Vagina (tissue), 2 donors: ENCODE measurements around the gene KCNJ18. TPM values are rescaled to one million over a fixed set of nuclear protein-coding genes. Genes with fewer than 3 reads are reported as not detected.
"Not testable (repeated sequence)": the region's sequence is repeated elsewhere in the genome, so short reads cannot be mapped to it uniquely, and the experiment has no call there.

ENCODE experiments used
- DNase-seq, 2 donors: peaks; one replicate each; pipeline ENCODE4 v3.0.0-alpha.2; 2017; ENCODE audit errors: extremely low spot score in 2 of 2
- H3K27ac ChIP-seq: fragments of 200-600 bp; sonication (generic); one replicate; pipeline ENCODE4 v1.5.1; 2019
- H3K27me3 ChIP-seq: fragments of 200-600 bp; sonication (generic); one replicate; pipeline ENCODE4 v1.5.1; 2019
- H3K36me3 ChIP-seq, 2 donors: fragments of 200-600 bp; sonication (generic); one replicate each; pipeline ENCODE4 v1.5.1; 2017 to 2019
- H3K4me1 ChIP-seq: fragments of 200-600 bp; sonication (generic); one replicate; pipeline ENCODE4 v1.5.1; 2019
- H3K4me3 ChIP-seq, 2 donors: fragments of 200-600 bp; sonication (generic); 1 replicate in 1 of 2; 2 replicates in 1 of 2; pipeline ENCODE4 v1.5.1; 2016 to 2019
- H3K9me3 ChIP-seq: fragments of 200-600 bp; sonication (generic); one replicate; pipeline ENCODE4 v1.5.1; 2019
- CTCF ChIP-seq, 3 experiments: fragments of 450-650 bp in 2 of 3; fragments of 200-600 bp in 1 of 3; sonication (generic) in 1 of 3; IDR thresholded peaks; one replicate each; pipeline ENCODE4 v1.5.1; 2017 to 2019; ENCODE audit warnings: antibody characterized with exemption in 3 of 3, mild to moderate bottlenecking in 2 of 3, moderate library complexity in 2 of 3
- POLR2A ChIP-seq, 2 donors: fragments of 450-650 bp; IDR thresholded peaks; one replicate each; pipeline ENCODE4 v1.6.1; 2017; ENCODE audit warnings: antibody characterized with exemption in 2 of 2, mild to moderate bottlenecking in 2 of 2, moderate library complexity in 2 of 2
- POLR2AphosphoS5 ChIP-seq, 2 donors: sonication (generic); formaldehyde crosslinking; IDR thresholded peaks; one replicate each; pipeline ENCODE4 v1.9.0; 2017; ENCODE audit warnings: antibody characterized with exemption in 2 of 2, mild to moderate bottlenecking in 2 of 2, low read depth in 1 of 2; ENCODE audit not compliant: insufficient read depth in 1 of 2
- intact Hi-C: fragments of 100-400 bp; cut with DNase I; formaldehyde crosslinking; loops from one replicate; pipeline ENCODE4 v1.15.1; 2023
- total RNA-seq: library from RNA; depleted of rRNA; stranded (reverse); fragments of >200 nt; gene quantifications from one replicate; pipeline ENCODE4 v1.2.3, GENCODE V29; 2016

Gene KCNJ18
- total RNA-seq, 1 donor from 2014 or later, result not detected

- DNase-seq, H3K4me3 ChIP-seq, H3K36me3 ChIP-seq, intact Hi-C loops, H3K4me1 ChIP-seq, H3K27ac ChIP-seq, H3K9me3 ChIP-seq, H3K27me3 ChIP-seq: not testable (repeated sequence)
Observed at GRCh38 chr17:21708612-21709535, 16.6 kb downstream of the KCNJ18 start.

DNA sequence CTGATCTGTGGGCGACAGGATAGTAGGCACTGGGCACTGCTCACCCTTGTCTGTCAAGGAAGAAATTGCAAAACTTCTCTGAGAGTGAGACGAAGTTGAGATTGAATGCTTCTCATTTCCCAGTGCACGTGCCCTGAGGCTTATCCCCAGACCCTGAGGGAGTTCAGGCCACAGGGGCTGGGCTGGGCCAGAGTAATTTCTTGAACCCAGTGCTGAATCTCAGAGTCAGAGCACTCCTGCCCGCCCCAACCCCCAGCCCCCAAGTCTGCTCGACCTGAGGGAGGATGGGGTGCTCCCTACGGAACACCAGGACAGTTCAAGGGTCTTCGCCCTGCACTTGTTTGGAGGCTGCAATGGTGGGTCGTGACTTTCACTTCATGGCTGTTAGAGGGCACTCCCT is 17.7 kb downstream of the KCNJ18 start:
- H3K27me3 ChIP-seq, DNase-seq, intact Hi-C loops, H3K27ac ChIP-seq, H3K36me3 ChIP-seq, H3K4me1 ChIP-seq, H3K4me3 ChIP-seq, H3K9me3 ChIP-seq: not testable (repeated sequence)

DNA sequence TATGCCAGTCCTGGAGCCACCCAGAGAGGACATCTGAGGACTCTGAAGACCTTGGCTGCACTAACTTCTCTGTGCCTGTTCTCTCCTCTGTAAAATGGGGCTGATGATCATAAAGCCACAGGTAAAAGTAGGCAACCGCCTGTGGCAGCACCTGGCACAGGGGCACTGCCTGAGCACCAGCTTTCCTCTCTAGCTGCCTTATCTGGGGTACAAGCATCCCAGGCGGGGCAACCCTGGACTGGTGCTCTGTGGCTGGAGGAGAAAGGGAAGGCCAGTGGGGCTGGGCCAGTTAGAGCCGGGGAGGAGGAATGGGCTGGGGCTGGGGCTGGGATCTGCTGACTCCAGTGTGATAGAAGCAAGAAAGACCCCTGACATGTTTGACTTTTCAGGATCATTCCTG is 18.2 kb downstream of the KCNJ18 start:
- intact Hi-C loops, H3K4me1 ChIP-seq: not testable (repeated sequence)

DNA sequence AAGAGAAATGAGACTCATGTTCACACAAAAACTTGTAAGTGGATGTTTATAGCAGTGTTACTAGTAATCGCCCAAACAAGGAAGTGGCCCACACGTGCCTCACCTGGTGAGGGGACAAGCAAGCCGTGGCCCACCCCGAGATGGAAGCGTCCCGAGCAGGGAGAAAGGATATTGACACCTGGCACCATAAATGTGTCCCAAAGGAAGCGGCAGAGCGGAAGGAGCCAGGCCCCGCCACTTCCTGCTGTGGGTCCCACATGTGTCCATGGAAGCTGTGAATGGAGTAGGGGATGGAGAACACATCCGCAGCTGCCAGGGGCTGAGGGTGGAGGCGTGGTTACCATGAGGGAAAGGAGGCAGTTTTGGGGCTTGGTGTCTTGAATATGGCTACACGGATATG is 18.9 kb downstream of the KCNJ18 start:
- DNase-seq, result no peak
- Histone ChIP-seq H3K27me3 (no peaks in the 10 kb centered on the region), H3K36me3 (no peaks in the 10 kb centered on the region), H3K9me3 (no peaks in the 10 kb centered on the region), H3K4me1 (no peaks in the 10 kb centered on the region), H3K4me3 (no peak overlapping the region), H3K27ac (no peak overlapping the region)
- TF ChIP-seq POLR2AphosphoS5 (IDR thresholded peaks at IDR 0.05; ENCODE audit: insufficient read depth in 1 of 2, low read depth in 1 of 2), result no peak
- no peak for TF ChIP-seq POLR2A (IDR thresholded peaks at IDR 0.05)
- TF ChIP-seq CTCF (IDR thresholded peaks at IDR 0.05), result no peak
- intact Hi-C loops, result no loop called here

More for the DNA sequence above, 18.2 kb downstream of the KCNJ18 start:
- H3K27ac ChIP-seq, H3K36me3 ChIP-seq, H3K9me3 ChIP-seq, H3K27me3 ChIP-seq, DNase-seq, H3K4me3 ChIP-seq: not testable (repeated sequence)

DNA sequence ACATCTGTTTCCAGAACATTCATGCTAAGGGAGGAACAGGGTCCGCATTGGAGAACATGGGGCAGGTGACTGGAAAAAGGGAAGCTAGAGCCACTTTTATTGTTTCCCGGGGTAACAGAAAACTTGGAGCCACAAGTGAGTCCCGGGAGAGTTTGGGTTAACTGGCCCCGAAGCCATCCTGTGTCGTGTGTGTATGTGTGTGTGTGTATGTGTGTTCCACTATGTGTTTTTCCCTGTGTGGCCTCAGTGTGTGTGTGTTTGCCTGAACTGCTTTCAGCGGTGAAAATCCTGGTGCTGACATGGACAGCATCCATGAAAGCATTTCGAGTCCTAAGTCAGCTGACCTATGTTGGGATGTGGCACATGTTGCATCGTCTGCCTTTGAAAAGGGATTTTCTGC is 20.7 kb downstream of the KCNJ18 start:
- intact Hi-C loops, H3K36me3 ChIP-seq, H3K4me1 ChIP-seq, H3K27ac ChIP-seq, H3K4me3 ChIP-seq, DNase-seq, H3K9me3 ChIP-seq, H3K27me3 ChIP-seq: not testable (repeated sequence)

- DNase-seq, H3K9me3 ChIP-seq, H3K4me3 ChIP-seq, H3K27me3 ChIP-seq, H3K4me1 ChIP-seq, intact Hi-C loops, H3K36me3 ChIP-seq, H3K27ac ChIP-seq: not testable (repeated sequence)
Observed at GRCh38 chr17:21713631-21714030, 21.3 kb downstream of the KCNJ18 start.

DNA sequence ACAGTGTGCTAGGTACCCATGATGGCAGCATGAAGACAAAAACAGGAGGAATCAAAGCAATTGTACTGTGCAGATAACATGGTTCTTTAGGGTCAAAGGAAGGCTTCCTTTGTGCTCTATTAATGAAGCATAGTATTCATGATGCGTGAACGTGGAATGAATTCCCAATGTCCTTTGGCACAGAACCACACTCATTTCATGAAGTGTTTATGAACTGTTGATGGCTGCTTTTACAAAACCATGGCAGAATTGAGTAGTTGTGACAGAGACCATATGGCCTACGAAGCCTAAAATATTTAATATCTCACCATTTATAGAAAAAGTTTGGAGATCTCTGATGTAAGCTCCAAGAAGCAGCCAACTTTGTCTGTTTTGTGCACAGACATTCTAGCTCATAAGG is 22.4 kb downstream of the KCNJ18 start:
- intact Hi-C loops, H3K4me1 ChIP-seq: not testable (repeated sequence)

DNA sequence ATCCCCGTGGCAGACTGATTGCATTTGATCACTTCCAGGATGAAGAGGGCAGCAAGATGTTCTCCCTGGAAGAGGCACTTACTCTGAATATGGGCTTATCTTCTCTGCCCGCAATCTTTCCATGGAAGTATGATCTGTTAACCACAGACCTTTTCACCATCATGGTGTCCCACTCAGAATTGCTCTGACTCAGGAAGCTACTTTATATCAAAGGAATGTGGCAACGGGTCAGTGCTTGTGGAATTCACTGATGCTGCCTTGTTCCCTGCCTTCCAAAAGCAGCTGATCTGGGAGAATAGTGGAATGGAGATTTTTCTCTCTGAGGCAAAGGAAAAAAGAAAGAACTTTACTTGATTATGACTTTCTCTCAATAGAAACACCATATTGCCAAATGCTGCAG is 23.6 kb downstream of the KCNJ18 start:
- H3K27ac ChIP-seq, DNase-seq, H3K4me3 ChIP-seq, H3K27me3 ChIP-seq, H3K4me1 ChIP-seq, intact Hi-C loops, H3K9me3 ChIP-seq, H3K36me3 ChIP-seq: not testable (repeated sequence)

More for the DNA sequence above, 22.4 kb downstream of the KCNJ18 start:
- H3K27me3 ChIP-seq, H3K36me3 ChIP-seq, DNase-seq, H3K27ac ChIP-seq, H3K4me3 ChIP-seq, H3K9me3 ChIP-seq: not testable (repeated sequence)

- H3K27me3 ChIP-seq, H3K9me3 ChIP-seq, intact Hi-C loops, H3K4me1 ChIP-seq, H3K36me3 ChIP-seq, H3K27ac ChIP-seq, H3K4me3 ChIP-seq: not testable (repeated sequence)
- peak in 1 of 2 donors; percentile 96 for DNase-seq
Observed at GRCh38 chr17:21718971-21719370, 26.6 kb downstream of the KCNJ18 start.

GRCh38 chr17:21719511-21720226 is 27.3 kb downstream of the KCNJ18 start:
- intact Hi-C loops, H3K36me3 ChIP-seq, H3K4me1 ChIP-seq, H3K27ac ChIP-seq, H3K4me3 ChIP-seq, H3K27me3 ChIP-seq, H3K9me3 ChIP-seq: not testable (repeated sequence)
- peak in 1 of 2 donors; percentile 67 for DNase-seq

DNA sequence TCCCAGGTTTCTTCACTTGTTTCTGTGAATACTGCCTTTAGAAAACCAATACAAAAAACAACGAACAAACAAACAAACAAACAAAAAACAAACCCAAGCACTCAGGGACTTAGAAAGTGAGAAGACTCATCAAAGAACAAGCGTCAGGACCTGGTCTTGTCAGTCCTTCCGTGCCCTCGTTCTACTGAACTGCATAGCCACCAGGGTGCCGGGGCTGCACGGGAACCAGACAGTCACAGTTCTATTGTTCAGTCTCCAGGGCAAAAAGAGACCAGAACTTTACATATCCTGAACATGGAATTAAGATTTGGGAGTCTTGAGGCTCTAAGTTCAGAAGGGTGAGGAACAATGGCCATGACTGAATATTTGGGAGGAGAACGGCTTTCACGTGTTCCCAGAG is 28.2 kb downstream of the KCNJ18 start:
- H3K27me3 ChIP-seq, DNase-seq, intact Hi-C loops, H3K4me1 ChIP-seq, H3K27ac ChIP-seq, H3K36me3 ChIP-seq, H3K4me3 ChIP-seq, H3K9me3 ChIP-seq: not testable (repeated sequence)

DNA sequence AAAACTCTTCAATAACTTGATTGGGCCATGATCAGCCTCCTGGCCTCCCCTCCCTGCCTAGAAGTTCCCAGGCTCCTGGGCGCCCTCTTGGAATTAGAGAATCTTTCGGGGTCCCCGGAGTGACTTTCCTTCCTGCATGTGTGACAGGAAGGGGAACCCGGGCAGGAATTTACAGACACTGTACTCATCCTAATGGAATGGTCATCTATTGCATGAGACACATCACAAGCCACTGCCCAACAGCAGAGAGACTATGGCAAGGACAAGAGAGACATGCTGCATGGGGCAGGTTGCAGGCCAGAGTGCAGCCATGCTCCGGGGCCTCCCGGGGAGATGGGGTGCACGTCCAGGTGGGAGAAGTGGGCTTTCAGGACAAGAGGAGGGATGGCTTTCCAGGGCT is 29.9 kb downstream of the KCNJ18 start:
- H3K4me3 ChIP-seq, intact Hi-C loops, H3K27me3 ChIP-seq, DNase-seq, H3K36me3 ChIP-seq, H3K9me3 ChIP-seq, H3K27ac ChIP-seq, H3K4me1 ChIP-seq: not testable (repeated sequence)
